ENCODE data around the gene DAW1. TPM values are rescaled to one million over a fixed set of nuclear protein-coding genes. Genes with fewer than 3 reads are reported as not detected.

DAW1 gene
- total RNA-seq, 1 donor from 2014 or later, result 4.9 TPM

- peak overlapping the region; percentile 41 for H3K4me3 ChIP-seq
- ATAC-seq, result peak; percentile 62 to 80
- peaks cover 16% of the 10 kb centered on the region for H3K27me3 ChIP-seq (ENCODE audit: low read depth)
- H3K36me3 ChIP-seq, result no peaks in the 10 kb centered on the region
- peak overlapping the region; percentile 72 for H3K27ac ChIP-seq
- H3K9me3 ChIP-seq, result no peaks in the 10 kb centered on the region
- peaks cover 7% of the 10 kb centered on the region for H3K4me1 ChIP-seq
- no peak for TF ChIP-seq CTCF (IDR thresholded peaks at IDR 0.05)
- DNase-seq, result no peak
- intact Hi-C loops (cut with DNase I), result no loop called here
These were observed 589 bp upstream of the DAW1 start for GRCh38 chr2:227870710-227871374.

GRCh38 chr2:227872676-227873075, 1.2 kb downstream of the DAW1 start:
- Histone ChIP-seq H3K27me3 (ENCODE audit: low read depth) (peaks cover 16% of the 10 kb centered on the region), H3K9me3 (no peaks in the 10 kb centered on the region), H3K4me1 (peaks cover 7% of the 10 kb centered on the region), H3K4me3 (no peak overlapping the region), H3K36me3 (no peaks in the 10 kb centered on the region), H3K27ac (no peak overlapping the region)
- TF ChIP-seq CTCF (IDR thresholded peaks at IDR 0.05), result no peak
- DNase-seq (no peak), ATAC-seq (no peak)
- intact Hi-C loops (cut with DNase I), result no loop called here

DNA sequence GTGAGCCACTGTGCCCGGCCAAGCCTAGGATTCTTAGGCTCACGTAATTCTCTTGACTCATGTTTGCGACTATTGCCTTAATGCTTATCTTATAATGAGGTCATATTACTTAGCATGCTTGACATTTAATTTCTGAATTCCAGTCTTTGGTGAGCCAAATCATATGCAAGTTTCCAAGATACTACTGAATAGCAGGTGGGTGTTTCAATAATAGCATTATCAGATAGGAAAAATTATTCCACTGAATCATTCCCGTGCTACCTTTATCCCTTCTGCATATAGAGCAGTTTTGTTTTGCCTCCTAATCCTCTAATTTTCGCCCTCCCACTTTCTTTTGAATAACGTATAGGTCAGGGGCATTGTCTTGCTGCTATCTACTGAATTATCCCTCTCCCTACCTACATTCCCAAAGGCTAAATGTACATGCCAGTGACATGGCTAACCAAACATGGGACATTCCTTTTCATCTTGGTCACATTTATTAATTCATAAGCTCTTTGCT, 4.9 kb downstream of the DAW1 start:
- intact Hi-C loops (cut with DNase I), result no loop called here
- TF ChIP-seq CTCF (IDR thresholded peaks at IDR 0.05), result no peak
- H3K27me3 ChIP-seq (ENCODE audit: low read depth), result peaks cover 8% of the 10 kb centered on the region
- H3K9me3 ChIP-seq, result no peaks in the 10 kb centered on the region
- ATAC-seq (peak in 1 of 2 donors; percentile 54), DNase-seq (no peak)
- no peak overlapping the region for H3K4me3 ChIP-seq
- peaks cover 4% of the 10 kb centered on the region for H3K4me1 ChIP-seq
- no peak overlapping the region for H3K27ac ChIP-seq
- H3K36me3 ChIP-seq, result no peaks in the 10 kb centered on the region

- H3K27me3 ChIP-seq (ENCODE audit: low read depth), result no peaks in the 10 kb centered on the region
- DNase-seq (no peak), ATAC-seq (no peak)
- H3K9me3 ChIP-seq, result no peaks in the 10 kb centered on the region
- no peak overlapping the region for H3K4me3 ChIP-seq
- no peaks in the 10 kb centered on the region for H3K4me1 ChIP-seq
- H3K36me3 ChIP-seq, result no peaks in the 10 kb centered on the region
- intact Hi-C loops (cut with DNase I), result no loop called here
- no peak for TF ChIP-seq CTCF (IDR thresholded peaks at IDR 0.05)
- no peak overlapping the region for H3K27ac ChIP-seq
These were observed 6.2 kb downstream of the DAW1 start for GRCh38 chr2:227877421-227878310.

GRCh38 chr2:227880460-227880859, 9.0 kb downstream of the DAW1 start:
- intact Hi-C loops (cut with DNase I), result no loop called here

More at GRCh38 chr2:227880460-227880859, 9.0 kb downstream of the DAW1 start:
- Histone ChIP-seq H3K9me3 (no peaks in the 10 kb centered on the region), H3K36me3 (no peaks in the 10 kb centered on the region), H3K27me3 (ENCODE audit: low read depth) (no peaks in the 10 kb centered on the region), H3K27ac (no peak overlapping the region), H3K4me1 (no peaks in the 10 kb centered on the region), H3K4me3 (no peak overlapping the region)
- ATAC-seq, result no peak
- no peak for TF ChIP-seq CTCF (IDR thresholded peaks at IDR 0.05)
- no peak for DNase-seq

Measured in lower lobe of right lung (tissue), 2 donors.